ENCODE data around the gene TNF.

The TNF gene

DNA sequence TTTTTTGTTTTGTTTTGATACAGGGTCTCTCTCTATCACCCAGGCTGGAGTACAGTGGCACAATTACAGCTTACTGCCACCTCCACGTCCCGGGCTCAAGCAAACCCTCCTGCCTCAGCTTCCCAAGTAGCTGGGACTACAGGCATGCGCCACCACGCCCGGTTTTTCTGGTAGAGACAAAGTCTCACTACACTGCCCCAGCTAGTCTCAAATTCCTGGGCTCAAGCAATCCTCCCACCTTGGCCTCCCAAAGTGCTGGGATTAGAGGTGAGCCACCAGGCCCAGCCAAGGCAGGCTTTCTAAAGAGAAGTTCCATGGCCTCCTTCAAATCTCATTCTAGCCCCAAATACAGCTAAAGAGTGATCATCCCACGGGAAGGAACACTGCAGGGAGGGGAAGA, 41.4 kb upstream of the TNF start:
- ChIA-PET CTCF (no interaction called here), POLR2A (no interaction called here)
- TF ChIP-seq LEF1 (IDR thresholded peaks at IDR 0.05; ENCODE audit: borderline replicate concordance) (no peak), SUZ12 (IDR thresholded peaks at IDR 0.05) (no peak), FOXM1 (IDR thresholded peaks at IDR 0.05; ENCODE audit: borderline replicate concordance) (no peak), TARDBP (IDR thresholded peaks at IDR 0.05) (no peak), ARNT (IDR thresholded peaks at IDR 0.05) (no peak), NFRKB (IDR thresholded peaks at IDR 0.05) (no peak), ELF4 (IDR thresholded peaks at IDR 0.05) (no peak), L3MBTL2 (conservative IDR thresholded peaks at IDR 0.05) (no peak)
- DNase-seq (ENCODE audit: extremely low spot score) = no peak

GRCh38 chr6:31534521-31535040, 40.8 kb upstream of the TNF start:
- ChIA-PET CTCF (no interaction called here), POLR2A (no interaction called here)
- TF ChIP-seq L3MBTL2 (conservative IDR thresholded peaks at IDR 0.05) (no peak), HDGF (IDR thresholded peaks at IDR 0.05; ENCODE audit: borderline replicate concordance) (no peak), NFRKB (IDR thresholded peaks at IDR 0.05) (no peak), FOXM1 (IDR thresholded peaks at IDR 0.05; ENCODE audit: borderline replicate concordance) (no peak), TARDBP (IDR thresholded peaks at IDR 0.05) (no peak), ZNF384 (IDR thresholded peaks at IDR 0.05) (no peak), ARNT (IDR thresholded peaks at IDR 0.05) (no peak), FOXA1 (IDR thresholded peaks at IDR 0.05) (no peak), BHLHE40 (IDR thresholded peaks at IDR 0.05; ENCODE audit: borderline replicate concordance) (no peak), ELF4 (IDR thresholded peaks at IDR 0.05) (no peak), SP1 (IDR thresholded peaks at IDR 0.05) (no peak)
- no peak for DNase-seq (ENCODE audit: extremely low spot score)

GRCh38 chr6:31535538-31536324, 39.6 kb upstream of the TNF start:
- TF ChIP-seq PKNOX1 (IDR thresholded peaks at IDR 0.05) (no peak), FOXM1 (IDR thresholded peaks at IDR 0.05; ENCODE audit: borderline replicate concordance) (no peak), SP1 (IDR thresholded peaks at IDR 0.05) (no peak), HDGF (IDR thresholded peaks at IDR 0.05; ENCODE audit: borderline replicate concordance) (no peak), L3MBTL2 (conservative IDR thresholded peaks at IDR 0.05) (no peak), TARDBP (IDR thresholded peaks at IDR 0.05) (no peak), BHLHE40 (IDR thresholded peaks at IDR 0.05; ENCODE audit: borderline replicate concordance) (no peak), LEF1 (IDR thresholded peaks at IDR 0.05; ENCODE audit: borderline replicate concordance) (no peak), FOXK2 (IDR thresholded peaks at IDR 0.05) (no peak), FOXA1 (IDR thresholded peaks at IDR 0.05) (no peak), NFRKB (IDR thresholded peaks at IDR 0.05) (no peak), CTBP1 (IDR thresholded peaks at IDR 0.05; ENCODE audit: borderline replicate concordance) (no peak), ZNF384 (IDR thresholded peaks at IDR 0.05) (no peak), ARNT (IDR thresholded peaks at IDR 0.05) (no peak), ELF4 (IDR thresholded peaks at IDR 0.05) (no peak), SUZ12 (IDR thresholded peaks at IDR 0.05) (no peak)
- CTCF ChIA-PET = no interaction called here
- POLR2A ChIA-PET = interaction anchor here (0.6 kb wide), 1 partner anchor 29 kb away, joined by 3 read pairs; no protein-coding TSS in a partner anchor
- no peak for DNase-seq (ENCODE audit: extremely low spot score)

DNA sequence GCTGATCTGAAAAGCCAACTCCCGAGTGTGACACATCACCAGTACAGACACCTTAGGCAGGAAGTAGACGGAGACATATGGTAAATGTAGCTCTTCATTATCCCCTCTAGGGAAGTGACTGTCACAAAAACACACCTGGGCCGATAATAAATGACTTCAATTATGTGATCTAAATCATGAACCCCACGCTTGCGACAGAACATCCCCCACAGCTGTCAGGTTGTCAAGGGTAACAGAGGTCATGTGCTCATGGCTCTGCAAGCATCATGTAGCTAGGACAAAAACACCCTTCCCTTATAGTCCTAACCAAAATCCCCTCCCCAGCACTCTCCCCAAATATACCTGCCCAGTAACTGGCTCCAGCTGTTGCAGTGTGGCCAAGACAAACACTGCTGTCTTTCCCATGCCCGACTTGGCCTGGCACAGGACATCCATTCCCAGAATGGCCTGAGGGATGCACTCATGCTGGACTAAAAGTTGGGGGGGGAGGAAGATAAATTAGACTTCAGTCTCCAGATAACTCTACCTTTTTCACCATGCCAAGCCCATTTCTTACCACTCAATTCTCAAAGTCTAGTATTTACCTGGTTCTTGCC, 36.5 kb upstream of the TNF start:
- TF ChIP-seq ELF4 (IDR thresholded peaks at IDR 0.05) = no peak
- no peak for TF ChIP-seq PKNOX1 (IDR thresholded peaks at IDR 0.05)
- no peak for TF ChIP-seq FOXK2 (IDR thresholded peaks at IDR 0.05)
- no peak for TF ChIP-seq TARDBP (IDR thresholded peaks at IDR 0.05)
- no peak for TF ChIP-seq SP1 (IDR thresholded peaks at IDR 0.05)
- ChIA-PET CTCF (interaction anchor here (0.8 kb wide), 1 partner anchor 59 kb away, joined by 3 read pairs; no protein-coding TSS in a partner anchor), POLR2A (interaction anchor here (1.2 to 6.9 kb wide), 3 partner anchors 10 to 44 kb away, joined by 4 to 114 read pairs (median 4); partner anchors contain the start of gene MCCD1)
- no peak for DNase-seq (ENCODE audit: extremely low spot score)

GRCh38 chr6:31540640-31541039, 34.7 kb upstream of the TNF start:
- no peak for DNase-seq (ENCODE audit: extremely low spot score)
- CTCF ChIA-PET = interaction anchor here (0.5 to 1.2 kb wide), 3 partner anchors 9 to 58 kb away, joined by 3 to 4 read pairs (median 3); no protein-coding TSS in a partner anchor
- no peak for TF ChIP-seq ZNF384 (IDR thresholded peaks at IDR 0.05)
- POLR2A ChIA-PET = interaction anchor here (1.0 to 8.1 kb wide), 11 partner anchors 12 to 199 kb away, joined by 3 to 114 read pairs (median 13); partner anchors contain the start of genes C6orf47, MCCD1, MICB and MSH5

DNA sequence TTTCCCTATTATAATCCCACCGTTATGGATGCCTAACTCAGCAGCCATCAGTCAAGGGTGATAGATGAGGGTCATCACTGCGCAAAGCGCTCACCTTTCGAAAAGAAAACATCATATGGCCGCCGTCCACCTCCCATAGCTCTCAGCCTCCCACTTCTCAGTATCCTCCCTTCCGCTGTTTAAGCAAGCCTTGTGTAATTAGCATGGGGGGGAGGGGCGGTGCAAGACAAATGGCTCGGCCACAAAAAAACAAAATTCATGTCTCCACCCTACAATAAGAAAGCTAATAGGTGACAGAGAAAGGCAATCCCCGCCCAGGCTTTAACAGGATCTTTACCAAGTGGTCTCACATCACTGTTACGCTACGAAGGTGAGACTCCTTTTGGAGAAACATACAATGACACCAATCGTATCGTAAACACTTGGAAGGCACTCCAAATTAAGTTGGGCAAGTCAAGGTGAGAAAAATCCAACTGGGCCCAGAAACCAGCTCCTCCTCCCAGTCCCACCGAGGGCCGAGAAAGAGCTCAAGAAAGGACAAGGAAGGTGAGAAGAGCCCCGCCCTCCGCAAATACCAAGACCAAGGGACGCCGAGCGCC, 34.2 kb upstream of the TNF start:
- CTCF ChIA-PET = interaction anchor here (0.5 to 2.8 kb wide), 6 partner anchors 9 to 170 kb away, joined by 3 to 17 read pairs (median 4); no protein-coding TSS in a partner anchor
- no peak for TF ChIP-seq FOXK2 (IDR thresholded peaks at IDR 0.05)
- peak; percentile 60 for TF ChIP-seq PKNOX1 (IDR thresholded peaks at IDR 0.05)
- POLR2A ChIA-PET = interaction anchor here (0.8 to 8.1 kb wide), 30 partner anchors 9 to 636 kb away, joined by 3 to 114 read pairs (median 6); partner anchors contain the start of genes ABHD16A, BAG6, C6orf47 and DXO
- peak; percentile 54 for DNase-seq (ENCODE audit: extremely low spot score)
